NK-92 (cell line): Measurements from ENCODE around the gene PIEZO2.

Experiments used
- DNase-seq: peaks from one replicate; lab custom pipeline; 2025; ENCODE audit not compliant: unreplicated experiment; lab: John Stamatoyannopoulos, UW

Gene PIEZO2

GRCh38 chr18:11070593-11070992 is 78.8 kb downstream of the PIEZO2 start:
- no peak for DNase-seq

- DNase-seq, result no peak
Observed at GRCh38 chr18:11066038-11066437, 83.3 kb downstream of the PIEZO2 start.

GRCh38 chr18:11064727-11065460 is 84.5 kb downstream of the PIEZO2 start:
- no peak for DNase-seq

GRCh38 chr18:11064106-11064505 is 85.3 kb downstream of the PIEZO2 start:
- DNase-seq, result no peak

- no peak for DNase-seq
Observed at GRCh38 chr18:11055721-11056120, 93.6 kb downstream of the PIEZO2 start.

- no peak for DNase-seq
Observed at GRCh38 chr18:11054497-11054896, 94.9 kb downstream of the PIEZO2 start.

GRCh38 chr18:11053293-11053692 is 96.1 kb downstream of the PIEZO2 start:
- DNase-seq, result no peak

- DNase-seq, result no peak
Observed at GRCh38 chr18:11052800-11053199, 96.6 kb downstream of the PIEZO2 start.

- no peak for DNase-seq
Observed at GRCh38 chr18:11051462-11051861, 97.9 kb downstream of the PIEZO2 start.

- no peak for DNase-seq
Observed at GRCh38 chr18:11050966-11051365, 98.4 kb downstream of the PIEZO2 start.

- DNase-seq, result no peak
Observed at GRCh38 chr18:11047817-11048216, 101.6 kb downstream of the PIEZO2 start.

GRCh38 chr18:11047156-11047555 is 102.2 kb downstream of the PIEZO2 start:
- no peak for DNase-seq

- DNase-seq, result no peak
Observed at GRCh38 chr18:11046140-11046539, 103.2 kb downstream of the PIEZO2 start.

GRCh38 chr18:11043694-11044093 is 105.7 kb downstream of the PIEZO2 start:
- no peak for DNase-seq

GRCh38 chr18:11042247-11042646 is 107.1 kb downstream of the PIEZO2 start:
- no peak for DNase-seq

GRCh38 chr18:11040823-11041656 is 108.3 kb downstream of the PIEZO2 start:
- no peak for DNase-seq

GRCh38 chr18:11040359-11040758 is 109.0 kb downstream of the PIEZO2 start:
- no peak for DNase-seq

GRCh38 chr18:11037533-11038240 is 111.7 kb downstream of the PIEZO2 start:
- no peak for DNase-seq

- DNase-seq, result no peak
Observed at GRCh38 chr18:11035814-11036495, 113.4 kb downstream of the PIEZO2 start.

- no peak for DNase-seq
Observed at GRCh38 chr18:11035376-11035775, 114.0 kb downstream of the PIEZO2 start.

- no peak for DNase-seq
Observed at GRCh38 chr18:11034884-11035283, 114.5 kb downstream of the PIEZO2 start.
